AG04450 (cell line): ENCODE measurements around the gene RAET1L. TPM values are rescaled to one million over a fixed set of nuclear protein-coding genes. Genes with fewer than 3 reads are reported as not detected.
"Not testable (repeated sequence)": the region's sequence is repeated elsewhere in the genome, so short reads cannot be mapped to it uniquely, and the experiment has no call there.

Experiments used
- CTCF ChIA-PET: fragments of 300-600, 350-600 bp; formaldehyde crosslinking; extraction: SDS; loops from one replicate; lab custom pipeline; 2022; ENCODE audit warnings: antibody characterized with exemption, inconsistent platforms; lab: Charles Lee
- POLR2A ChIA-PET: fragments of 350-600 bp; formaldehyde crosslinking; extraction: SDS; loops from one replicate; lab custom pipeline; 2021; ENCODE audit warnings: antibody characterized with exemption, inconsistent platforms; lab: Yijun Ruan, JAX
- DNase-seq: peaks from one replicate; pipeline ENCODE4 v3.0.0-alpha.2; 2011; ENCODE audit warnings: low read depth, low spot score
- H3K27ac ChIP-seq: one replicate; pipeline ENCODE4 v1.5.1; 2012; ENCODE audit warnings: low read depth, low read length, control low read depth
- H3K27me3 ChIP-seq: one replicate; pipeline ENCODE4 v1.6.0; 2012; ENCODE audit warnings: low read length; ENCODE audit not compliant: control insufficient read depth, insufficient read depth
- H3K4me3 ChIP-seq: 2 replicates; pipeline ENCODE4 v1.5.1; 2011; ENCODE audit warnings: mild to moderate bottlenecking, low read depth, low read length, control low read depth
- H3K9me3 ChIP-seq: 2 replicates; pipeline ENCODE4 v1.5.1; 2012; ENCODE audit warnings: low read length; ENCODE audit not compliant: control insufficient read depth, insufficient read depth
- CTCF ChIP-seq: IDR thresholded peaks from 2 replicates; pipeline ENCODE4 v1.5.1; 2011; ENCODE audit warnings: low read depth, low read length, control low read depth, inconsistent platforms
- polyA plus RNA-seq: library from polyadenylated mRNA; depleted of rRNA; stranded (reverse); fragments of >200 nt; gene quantifications from 2 replicates; pipeline ENCODE4 v1.2.3, GENCODE V29; 2011

Gene RAET1L
- polyA plus RNA-seq, 1 experiment: not detected

DNA sequence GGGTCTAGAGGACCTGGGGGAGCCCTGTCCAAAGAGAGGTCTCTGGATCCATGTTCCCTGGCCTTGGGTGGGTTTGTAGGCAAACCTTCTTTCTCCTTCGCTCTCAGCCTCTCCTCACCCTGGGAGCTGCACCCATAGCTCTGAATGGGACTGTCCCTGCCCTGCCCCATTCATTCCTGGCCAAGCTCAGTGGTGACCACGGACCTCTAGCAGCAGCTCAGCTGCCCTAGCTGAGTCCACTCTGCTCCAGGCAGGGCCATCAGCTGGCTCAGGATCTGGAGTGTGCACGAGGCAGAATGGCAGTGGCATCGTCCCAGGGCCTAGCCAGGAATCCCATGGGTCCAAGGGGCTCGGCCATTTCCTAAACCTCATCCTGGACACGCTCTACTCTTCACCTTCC, 38.3 kb upstream of the RAET1L start:
- no peak for DNase-seq
- Histone ChIP-seq H3K4me3 (no peak overlapping the region), H3K9me3 (no peaks in the 10 kb centered on the region), H3K27ac (no peak overlapping the region), H3K27me3 (no peaks in the 10 kb centered on the region)
- CTCF ChIA-PET: interaction anchor here (0.6 kb wide), 1 partner anchor 353 kb away, joined by 4 read pairs; no protein-coding TSS in a partner anchor
- no peak for TF ChIP-seq CTCF
- POLR2A ChIA-PET: interaction anchor here (0.7 kb wide), 1 partner anchor 9 kb away, joined by 6 read pairs; no protein-coding TSS in a partner anchor

- H3K9me3 ChIP-seq, POLR2A ChIA-PET, H3K4me3 ChIP-seq, DNase-seq, H3K27ac ChIP-seq, H3K27me3 ChIP-seq: not testable (repeated sequence)
- CTCF ChIA-PET: interaction anchor here (1.3 to 1.7 kb wide), 2 partner anchors 11 to 21 kb away, joined by 5 to 9 read pairs; no protein-coding TSS in a partner anchor
Measured at GRCh38 chr6:150059973-150060372, 34.6 kb upstream of the RAET1L start.

- ChIA-PET POLR2A (no interaction called here), CTCF (interaction anchor here (1.3 to 1.7 kb wide), 2 partner anchors 12 to 22 kb away, joined by 5 to 9 read pairs; no protein-coding TSS in a partner anchor)
- Histone ChIP-seq H3K27me3 (peaks cover 16% of the 10 kb centered on the region), H3K27ac (no peak overlapping the region), H3K9me3 (no peaks in the 10 kb centered on the region), H3K4me3 (no peak overlapping the region)
- DNase-seq: no peak
- no peak for TF ChIP-seq CTCF
Measured at GRCh38 chr6:150058986-150059385, 33.7 kb upstream of the RAET1L start.

DNA sequence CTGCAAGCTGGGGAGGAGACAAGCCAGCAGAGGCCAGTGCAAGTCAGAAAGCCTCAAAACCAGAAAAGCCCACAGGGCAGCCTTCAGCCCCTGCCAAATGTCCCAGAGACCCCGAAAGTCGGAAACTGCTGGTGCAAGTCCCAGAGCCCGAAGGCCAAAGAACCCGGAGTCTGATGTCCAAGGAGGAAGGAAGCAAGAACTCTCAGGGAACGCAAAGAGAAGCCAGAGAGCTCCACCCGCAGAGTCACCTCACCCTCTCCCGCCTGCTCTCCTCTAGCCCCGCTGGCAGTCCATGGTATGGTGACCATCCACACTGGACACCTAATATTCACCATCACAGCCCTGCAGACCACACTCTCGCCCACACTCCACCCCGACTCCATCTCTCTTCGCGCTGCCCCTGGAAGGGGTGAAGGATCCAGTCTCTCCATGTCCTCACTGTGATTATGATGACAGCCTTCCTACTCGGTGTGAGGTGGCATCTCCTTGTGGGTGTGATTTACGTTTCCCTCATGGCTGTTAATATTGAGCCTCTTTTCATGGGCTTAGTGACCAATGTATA, 33.0 kb upstream of the RAET1L start:
- Histone ChIP-seq H3K27me3 (peaks cover 21% of the 10 kb centered on the region), H3K27ac (no peak overlapping the region), H3K9me3 (no peaks in the 10 kb centered on the region), H3K4me3 (no peak overlapping the region)
- DNase-seq: no peak
- ChIA-PET POLR2A (no interaction called here), CTCF (interaction anchor here (1.7 kb wide), 1 partner anchor 13 kb away, joined by 9 read pairs; no protein-coding TSS in a partner anchor)
- TF ChIP-seq CTCF: no peak

- H3K4me3 ChIP-seq: no peak overlapping the region
- no peak for TF ChIP-seq CTCF
- H3K27ac ChIP-seq: no peak overlapping the region
- no peaks in the 10 kb centered on the region for H3K9me3 ChIP-seq
- ChIA-PET CTCF (no interaction called here), POLR2A (no interaction called here)
- DNase-seq: no peak
- H3K27me3 ChIP-seq: peaks cover 24% of the 10 kb centered on the region
Measured at GRCh38 chr6:150057501-150057951, 32.2 kb upstream of the RAET1L start.
